OCI-M2 (cell line): ENCODE results near the gene THPO.
"Not testable (repeated sequence)": the region's sequence is repeated elsewhere in the genome, so short reads cannot be mapped to it uniquely, and the experiment has no call there.

ENCODE experiments used
- DNase-seq: peaks from one replicate; lab custom pipeline; 2025; ENCODE audit not compliant: unreplicated experiment; lab: John Stamatoyannopoulos, UW

Gene THPO

GRCh38 chr3:184351511-184352148 is 26.4 kb downstream of the THPO start:
- no peak for DNase-seq

- no peak for DNase-seq
Observed at GRCh38 chr3:184350618-184351017, 27.4 kb downstream of the THPO start.

GRCh38 chr3:184349563-184350470 is 28.2 kb downstream of the THPO start:
- DNase-seq: no peak

GRCh38 chr3:184348057-184348382 is 30.0 kb downstream of the THPO start:
- DNase-seq: no peak

GRCh38 chr3:184347321-184348056 is 30.5 kb downstream of the THPO start:
- DNase-seq: no peak

- no peak for DNase-seq
Observed at GRCh38 chr3:184346480-184347190, 31.4 kb downstream of the THPO start.

GRCh38 chr3:184345317-184346144 is 32.5 kb downstream of the THPO start:
- no peak for DNase-seq

- no peak for DNase-seq
Observed at GRCh38 chr3:184344579-184345316, 33.3 kb downstream of the THPO start.

GRCh38 chr3:184343200-184343876 is 34.7 kb downstream of the THPO start:
- no peak for DNase-seq

- DNase-seq: no peak
Observed at GRCh38 chr3:184341925-184342324, 36.1 kb downstream of the THPO start.

- DNase-seq: not testable (repeated sequence)
Observed at GRCh38 chr3:184339451-184340135, 38.4 kb downstream of the THPO start.

GRCh38 chr3:184339001-184339400 is 39.0 kb downstream of the THPO start:
- DNase-seq: no peak

- no peak for DNase-seq
Observed at GRCh38 chr3:184338511-184338945, 39.5 kb downstream of the THPO start.

- DNase-seq: no peak
Observed at GRCh38 chr3:184337981-184338380, 40.0 kb downstream of the THPO start.

GRCh38 chr3:184337399-184337714 is 40.6 kb downstream of the THPO start, which contains the start of gene FAM131A:
Gene FAM131A (plus strand): TSS chr3:184337600. CDS start chr3:184337631, 31 bp downstream.
- no peak for DNase-seq

GRCh38 chr3:184336547-184337398 is 41.2 kb downstream of the THPO start:
- no peak for DNase-seq
